ENCODE results near the gene FJX1.
"Not testable (repeated sequence)": the region's sequence is repeated elsewhere in the genome, so short reads cannot be mapped to it uniquely, and the experiment has no call there.

Gene FJX1

DNA sequence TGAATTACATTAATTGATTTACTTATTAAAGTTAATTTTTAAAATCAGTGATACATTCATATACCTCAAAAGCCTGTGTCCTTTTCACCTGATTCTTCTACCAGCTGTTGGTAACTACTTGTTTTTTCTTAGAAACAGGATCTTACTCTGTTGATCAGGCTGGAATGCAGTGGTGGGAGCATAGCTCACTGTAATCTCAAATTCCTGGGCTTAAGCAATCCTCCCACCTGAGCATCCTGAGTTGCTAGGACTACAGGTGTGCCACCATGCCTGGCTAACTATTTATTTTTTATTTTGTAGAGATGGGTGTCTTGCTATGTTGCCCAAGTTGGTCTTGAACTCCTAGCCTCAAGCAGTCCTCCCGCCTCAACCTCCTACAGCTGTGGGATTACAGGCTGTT is 49.0 kb downstream of the FJX1 start:
- DNase-seq (ENCODE audit: low read depth in 2 of 2) = no peak

DNA sequence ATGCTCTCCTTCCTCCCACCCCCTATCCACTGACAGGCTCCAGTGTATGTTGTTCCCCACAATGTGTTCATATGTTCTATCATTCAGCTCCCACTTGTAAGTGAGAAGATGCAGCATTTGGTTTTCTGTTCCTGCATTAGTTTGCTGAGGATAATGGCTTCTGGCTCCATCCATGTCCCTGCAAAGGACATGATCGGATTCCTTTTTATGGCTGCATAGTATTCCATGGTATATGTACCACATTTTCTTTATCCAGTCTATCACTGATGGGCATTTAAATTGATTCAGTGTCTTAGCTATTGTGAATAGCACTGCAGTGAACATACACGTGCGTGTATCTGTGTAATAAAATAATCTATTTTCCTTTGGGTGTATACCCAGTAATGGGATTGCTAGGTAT is 50.1 kb downstream of the FJX1 start:
- DNase-seq (ENCODE audit: low read depth in 2 of 2) = not testable (repeated sequence)
